HepG2 (cell line): ENCODE results near the gene SEBOX. TPM values are rescaled to one million over a fixed set of nuclear protein-coding genes. Genes with fewer than 3 reads are reported as not detected.

Experiments
- ATF1 ChIP-seq: IDR thresholded peaks from 2 replicates; pipeline ENCODE4 v1.6.1; 2016; ENCODE audit warnings: mild to moderate bottlenecking, control low read depth
- JUNB ChIP-seq: sonication (generic); formaldehyde crosslinking; IDR thresholded peaks from 2 replicates; pipeline ENCODE4 v1.8.0; 2022; ENCODE audit warnings: missing genetic modification reagents, mild to moderate bottlenecking, borderline replicate concordance
- NFAT5 ChIP-seq: sonication (generic); formaldehyde crosslinking; IDR thresholded peaks from 2 replicates; pipeline ENCODE4 v1.4.0; 2020; ENCODE audit warnings: missing genetic modification reagents
- NR2F1 ChIP-seq, 2 experiments: fragments of 450-650 bp in 1 of 2; formaldehyde crosslinking in 1 of 2; IDR thresholded peaks; 2 replicates each; pipeline versions ENCODE4 v1.5.0 to v1.6.1; 2016 to 2020; ENCODE audit warnings: mild to moderate bottlenecking in 1 of 2, missing compliant biosample characterization in 1 of 2, missing genetic modification reagents in 1 of 2, moderate library complexity in 1 of 2
- RBAK ChIP-seq: sonication (generic); formaldehyde crosslinking; IDR thresholded peaks from 2 replicates; pipeline ENCODE4 v1.5.1; 2020; ENCODE audit warnings: mild to moderate bottlenecking, missing genetic modification reagents
- REL ChIP-seq: sonication (generic); formaldehyde crosslinking; conservative IDR thresholded peaks from 2 replicates; pipeline ENCODE4 v1.8.0; 2022; ENCODE audit warnings: mild to moderate bottlenecking, missing genetic modification reagents, moderate library complexity
- RERE ChIP-seq: IDR thresholded peaks from 2 replicates; pipeline ENCODE4 v1.6.1; 2016; ENCODE audit warnings: low read depth, missing genetic modification reagents, missing compliant biosample characterization
- SP2 ChIP-seq: sonication (generic); formaldehyde crosslinking; IDR thresholded peaks from 2 replicates; pipeline ENCODE4 v1.5.1; 2020; ENCODE audit warnings: mild to moderate bottlenecking, missing genetic modification reagents
- ZBTB34 ChIP-seq: sonication (generic); formaldehyde crosslinking; IDR thresholded peaks from 2 replicates; pipeline ENCODE4 v1.8.0; 2022; ENCODE audit warnings: mild to moderate bottlenecking, missing genetic modification reagents
- ZFP91 ChIP-seq: sonication (generic); formaldehyde crosslinking; IDR thresholded peaks from 2 replicates; pipeline ENCODE4 v1.9.0; 2022; ENCODE audit warnings: missing genetic modification reagents, mild to moderate bottlenecking, borderline replicate concordance
- ZNF562 ChIP-seq: sonication (generic); formaldehyde crosslinking; IDR thresholded peaks from 2 replicates; pipeline ENCODE4 v1.8.0; 2022; ENCODE audit warnings: missing genetic modification reagents, borderline replicate concordance
- ZNF589 ChIP-seq: sonication (generic); formaldehyde crosslinking; conservative IDR thresholded peaks from 2 replicates; pipeline ENCODE4 v1.8.0; 2022; ENCODE audit warnings: mild to moderate bottlenecking, moderate library complexity, missing genetic modification reagents
- ZNF670 ChIP-seq: sonication (generic); formaldehyde crosslinking; IDR thresholded peaks from 2 replicates; pipeline ENCODE4 v1.8.0; 2022; ENCODE audit warnings: mild to moderate bottlenecking, missing genetic modification reagents, borderline replicate concordance
- polyA plus RNA-seq, 8 experiments: library from polyadenylated mRNA; depleted of rRNA in 3 of 8; stranded (reverse) in 7 of 8; unstranded in 1 of 8; fragments of >200 nt; fragmentation: Illumina TruSeq in 4 of 8; extraction: Trizol in 4 of 8; gene quantifications; 2 replicates each; pipeline versions ENCODE4 v1.2.1 to v1.2.3, GENCODE V29; 2011 to 2016; ENCODE audit warnings: low read depth in 4 of 8, missing spikeins in 1 of 8, mixed read lengths in 1 of 8; ENCODE audit not compliant: insufficient read depth in 1 of 8
- total RNA-seq, 5 experiments: library from RNA; depleted of rRNA; stranded (reverse); fragments of >200 nt; fragmentation: Illumina TruSeq; extraction: Trizol; gene quantifications; 2 replicates each; pipeline ENCODE4 v1.2.3, GENCODE V29; 2016; ENCODE audit warnings: low read depth in 1 of 5

Gene SEBOX
- total and polyA plus RNA-seq, 2 of the 13 experiments (the other 11 are each of a cell fraction or from before 2014, with no cell fraction given): not detected

GRCh38 chr17:28335959-28336871, 28.8 kb downstream of the SEBOX start (continued):
- TF ChIP-seq RERE (no peak), JUNB (CRISPR knock-in tag) (no peak), ZBTB34 (CRISPR knock-in tag) (no peak), ZNF670 (CRISPR knock-in tag) (no peak), ZNF562 (no peak), ZNF589 (CRISPR knock-in tag) (no peak), RBAK (CRISPR knock-in tag) (no peak), NR2F1 (CRISPR knock-in tag; IDR thresholded peaks at IDR 0.05) (no peak), ZFP91 (CRISPR knock-in tag) (no peak; the same call in 1 of the 2 replicates), NFAT5 (no peak), SP2 (CRISPR knock-in tag) (no peak), ATF1 (CRISPR knock-in tag) (0 out of 2 replicates have a peak, but pooled peaks have one; percentile 44), REL (no peak)
